ENCODE data around the gene FEM1B. TPM values are rescaled to one million over a fixed set of nuclear protein-coding genes. Genes with fewer than 3 reads are reported as not detected.

Gene FEM1B
- total and polyA plus RNA-seq, 12 donors, result 10.5 to 101 (median 66.9) TPM

GRCh38 chr15:68229386-68230156 lies 48.0 kb upstream of the FEM1B start, which contains the start of gene CLN6:
TSS of gene CLN6 (minus strand) at chr15:68229728. CDS start at chr15:68229584, 144 bp downstream.
- Histone ChIP-seq H3K36me3 (no peaks in the 10 kb centered on the region), H3K4me3 (peak within 1 kb of the TSS; percentile 73 to 96 (median 88)), H3K27me3 (no peaks in the 10 kb centered on the region), H3K4me1 (peaks cover 6 to 36% (median 16%) of the 10 kb centered on the region in 9 donors), H3K9me3 (no peaks in the 10 kb centered on the region), H3K27ac (peak within 1 kb of the TSS in 9 of 10 donors; percentile 56 to 91 (median 81))
- TF ChIP-seq CTCF (IDR thresholded peaks at IDR 0.05), result peak in 1 of 9 donors; percentile 10
- 0% methylated on average over 36 to 82 of the region's 82 CpGs for WGBS, 2 donors
- intact Hi-C loops (cut with DNase I), result no loop called here
- ATAC-seq (peak; percentile 92 to 99 (median 96)), DNase-seq (peak; percentile 78 to 83)

- Histone ChIP-seq H3K9me3 (no peaks in the 10 kb centered on the region), H3K4me3 (peak overlapping the region; percentile 73 to 96 (median 88)), H3K27ac (peak overlapping the region in 8 of 10 donors; percentile 56 to 91 (median 80)), H3K4me1 (peaks cover 6 to 36% (median 16%) of the 10 kb centered on the region in 9 donors), H3K27me3 (no peaks in the 10 kb centered on the region), H3K36me3 (no peaks in the 10 kb centered on the region)
- intact Hi-C loops (cut with DNase I), result no loop called here
- peak in 3 of 8 donors; percentile 2 to 49 (median 15) for ATAC-seq
- TF ChIP-seq CTCF (IDR thresholded peaks at IDR 0.05), result no peak
- 60% methylated on average over 20 of the region's 20 CpGs for WGBS, 2 donors
- no peak for DNase-seq
Observed at GRCh38 chr15:68230157-68231100, 47.1 kb upstream of the FEM1B start.

GRCh38 chr15:68231102-68231818 lies 46.3 kb upstream of the FEM1B start:
- H3K4me3 ChIP-seq, result no peak overlapping the region
- H3K27me3 ChIP-seq, result no peaks in the 10 kb centered on the region
- DNase-seq (no peak), ATAC-seq (no peak)
- intact Hi-C loops (cut with DNase I), result no loop called here
- no peaks in the 10 kb centered on the region for H3K36me3 ChIP-seq
- TF ChIP-seq CTCF (IDR thresholded peaks at IDR 0.05), result no peak
- WGBS, 2 donors, result 77 to 81% methylated on average over 9 of the region's 9 CpGs
- no peak overlapping the region for H3K27ac ChIP-seq
- H3K4me1 ChIP-seq, result peaks cover 6 to 36% (median 16%) of the 10 kb centered on the region in 9 donors
- no peaks in the 10 kb centered on the region for H3K9me3 ChIP-seq

All from heart right ventricle (tissue), 16 donors.